GM12878 (cell line): ENCODE measurements around the gene SYNPR. TPM values are rescaled to one million over a fixed set of nuclear protein-coding genes. Genes with fewer than 3 reads are reported as not detected.

ENCODE experiments used
- ATAC-seq: fragments of 200-7000 bp; cut with Tn5 transposase; 3 replicates; pipeline ENCODE4 v1.9.1; 2020; ENCODE audit warnings: mild to moderate bottlenecking, moderate library complexity
- BruUV-seq: library from RNA; stranded (reverse); fragments of 400-500 nt; replicated peaks from 2 replicates; lab custom pipeline; 2021; lab: Mats Ljungman, UMichigan
- CTCF ChIA-PET: fragments of 300-600 bp; sonication (Branson Sonifier 250); formaldehyde crosslinking; extraction: SDS; loops from one replicate; lab custom pipeline; 2021; ENCODE audit warnings: inconsistent platforms; lab: Yijun Ruan, JAX
- POLR2A ChIA-PET: fragments of 350-600 bp; formaldehyde crosslinking; extraction: SDS; loops from one replicate; lab custom pipeline; 2021; ENCODE audit warnings: inconsistent platforms; lab: Charles Lee
- RAD21 ChIA-PET: fragments of 300-600 bp; sonication (Branson Sonifier 250); formaldehyde crosslinking; loops from one replicate; lab custom pipeline; 2023; ENCODE audit warnings: antibody characterized with exemption; ENCODE audit not compliant: unreplicated experiment; lab: Charles Lee
- SMC1A ChIA-PET: fragments of 300-600 bp; sonication (Branson Sonifier 250); formaldehyde crosslinking; loops from one replicate; lab custom pipeline; 2023; ENCODE audit not compliant: unreplicated experiment, uncharacterized antibody; lab: Charles Lee
- DNase-seq: peaks from one replicate; pipeline ENCODE4 v3.0.0-alpha.2; 2011; ENCODE audit warnings: low read depth, low spot score
- FAIRE-seq: peaks from 3 replicates; lab custom pipeline; 2011; peaks lifted over from hg19 to GRCh38; lab: Jason Lieb, UNC
- H2AFZ ChIP-seq: 2 replicates; pipeline ENCODE4 v1.6.0; 2011; ENCODE audit warnings: low read depth, low read length, control low read depth; ENCODE audit not compliant: control insufficient read depth
- H3K27ac ChIP-seq: 2 replicates; pipeline ENCODE4 v1.5.1; 2011; ENCODE audit warnings: control low read depth; ENCODE audit not compliant: control insufficient read depth, insufficient read depth
- H3K27me3 ChIP-seq, 2 experiments: replicated peaks in 1 of 2; 2 replicates each; pipeline versions ENCODE4 v1.6.0 to v1.6.1; 2011; ENCODE audit warnings: low read length in 1 of 2; ENCODE audit not compliant: control insufficient read depth in 2 of 2, insufficient read depth in 2 of 2
- H3K36me3 ChIP-seq, 2 experiments: 2 replicates each; pipeline ENCODE4 v1.5.1; 2011; ENCODE audit warnings: low read length in 1 of 2; ENCODE audit not compliant: control insufficient read depth in 2 of 2, insufficient read depth in 2 of 2
- H3K4me1 ChIP-seq: 2 replicates; pipeline ENCODE4 v1.6.1; 2011; ENCODE audit warnings: mild to moderate bottlenecking, low read length, moderate library complexity, mixed read lengths; ENCODE audit not compliant: control insufficient read depth, insufficient read depth
- H3K4me2 ChIP-seq: 2 replicates; pipeline ENCODE4 v1.6.0; 2011; ENCODE audit warnings: control low read depth; ENCODE audit not compliant: control insufficient read depth, insufficient read depth
- H3K4me3 ChIP-seq: fragments of 200-600 bp; sonication (generic); 2 replicates; pipeline ENCODE4 v1.5.1; 2016
- H3K79me2 ChIP-seq: 2 replicates; pipeline ENCODE4 v1.6.0; 2011; ENCODE audit warnings: low read length; ENCODE audit not compliant: control insufficient read depth, insufficient read depth
- H3K9ac ChIP-seq: 2 replicates; pipeline ENCODE4 v1.8.0; 2011; ENCODE audit warnings: low read length, control low read depth, mixed read lengths; ENCODE audit not compliant: control insufficient read depth, insufficient read depth
- H3K9me3 ChIP-seq: replicated peaks from 3 replicates; pipeline ENCODE4 v1.5.1; 2011; ENCODE audit warnings: mild to moderate bottlenecking, low read length; ENCODE audit not compliant: control insufficient read depth, insufficient read depth
- H4K20me1 ChIP-seq: 2 replicates; pipeline ENCODE4 v1.6.0; 2011; ENCODE audit not compliant: control insufficient read depth, insufficient read depth
- ATF2 ChIP-seq: IDR thresholded peaks from 2 replicates; pipeline ENCODE4 v1.6.1; 2012; ENCODE audit warnings: low read length, inconsistent platforms
- BCL3 ChIP-seq: IDR thresholded peaks from 2 replicates; pipeline ENCODE4 v1.6.1; 2011; ENCODE audit warnings: borderline replicate concordance, low read depth, mild to moderate bottlenecking, moderate library complexity, low read length; ENCODE audit not compliant: insufficient read depth, poor library complexity, severe bottlenecking
- CREB1 ChIP-seq: IDR thresholded peaks from 2 replicates; pipeline ENCODE4 v1.6.1; 2012; ENCODE audit warnings: low read depth, mild to moderate bottlenecking, inconsistent platforms
- IKZF2 ChIP-seq, 2 experiments: fragments of 450-650 bp; IDR thresholded peaks; 2 replicates each; pipeline ENCODE4 v1.6.1; 2017; ENCODE audit warnings: mild to moderate bottlenecking in 2 of 2, moderate library complexity in 2 of 2
- KAT2A ChIP-seq: conservative IDR thresholded peaks from 2 replicates; pipeline ENCODE4 v1.6.1; 2011; ENCODE audit warnings: low read depth, low read length; ENCODE audit not compliant: control insufficient read depth
- KDM1A ChIP-seq: fragments of 200-600 bp; sonication (generic); IDR thresholded peaks from 2 replicates; pipeline ENCODE4 v1.6.1; 2016; ENCODE audit warnings: borderline replicate concordance
- NR2C1 ChIP-seq: fragments of 450-650 bp; IDR thresholded peaks from 2 replicates; pipeline ENCODE4 v1.6.1; 2017; ENCODE audit warnings: antibody characterized with exemption, mild to moderate bottlenecking, moderate library complexity
- NR2F1 ChIP-seq: fragments of 450-650 bp; conservative IDR thresholded peaks from 2 replicates; pipeline ENCODE4 v1.6.1; 2017; ENCODE audit warnings: mild to moderate bottlenecking
- RAD21 ChIP-seq: IDR thresholded peaks from 2 replicates; pipeline ENCODE4 v1.6.1; 2011; ENCODE audit warnings: mild to moderate bottlenecking, low read depth, low read length, moderate library complexity; ENCODE audit not compliant: insufficient read depth
- REST ChIP-seq: IDR thresholded peaks from 2 replicates; pipeline ENCODE4 v1.6.1; 2012; ENCODE audit warnings: mild to moderate bottlenecking, low read depth, low read length
- RUNX3 ChIP-seq: IDR thresholded peaks from 2 replicates; pipeline ENCODE4 v1.6.1; 2012; ENCODE audit warnings: low read length, inconsistent platforms
- SMARCA5 ChIP-seq: fragments of 450-650 bp; IDR thresholded peaks from 2 replicates; pipeline ENCODE4 v1.6.1; 2017; ENCODE audit warnings: mild to moderate bottlenecking
- STAT1 ChIP-seq: fragments of 450-650 bp; conservative IDR thresholded peaks from 2 replicates; pipeline ENCODE4 v1.6.1; 2014; ENCODE audit warnings: antibody characterized with exemption, mild to moderate bottlenecking
- ZNF384 ChIP-seq: IDR thresholded peaks from 2 replicates; pipeline ENCODE4 v1.6.1; 2012; ENCODE audit warnings: low read depth, mild to moderate bottlenecking, low read length, improper control_type of control experiment, borderline replicate concordance
- WGBS: methylation state at CpG from one replicate; pipeline ENCODE4 v1.1.6; 2016; ENCODE audit warnings: low lambda C conversion rate; ENCODE audit not compliant: insufficient replicate concordance, insufficient coverage; ENCODE audit errors: missing lambda C conversion rate; 5-methylcytosine and 5-hydroxymethylcytosine counted together
- in situ Hi-C: fragments of 300-500 bp; cut with MboI; formaldehyde crosslinking; loops from 9 replicates; pipeline ENCODE4 v1.14.3; 2018; ENCODE audit warnings: mixed read lengths
- intact Hi-C: fragments of 100-400 bp; cut with micrococcal nuclease; formaldehyde crosslinking; loops from one replicate; pipeline ENCODE4 v1.14.2; 2022; ENCODE audit not compliant: unreplicated experiment
- polyA plus RNA-seq, 11 experiments: library from polyadenylated mRNA; depleted of rRNA in 4 of 11; unstranded in 6 of 11; stranded (reverse) in 5 of 11; fragments of >200 nt; fragmentation: Nextera tagmentation in 4 of 11; fragmentation: Illumina TruSeq in 1 of 11; extraction: Ambion mirVana in 4 of 11; extraction: Trizol in 1 of 11; gene quantifications; 1 replicate in 1 of 11; 2 replicates in 10 of 11; pipeline versions ENCODE4 v1.2.1 to v1.2.3, GENCODE V29; 2011 to 2016; ENCODE audit warnings: inconsistent platforms in 2 of 11, missing spikeins in 2 of 11, low read depth in 1 of 11
- total RNA-seq, 4 experiments: library from RNA; depleted of rRNA in 3 of 4; stranded (reverse); fragments of >200 nt in 3 of 4; fragmentation: Illumina TruSeq in 1 of 4; extraction: Trizol in 1 of 4; gene quantifications; 2 replicates each; pipeline versions ENCODE4 v1.2.1 to v1.2.3, GENCODE V29; 2013 to 2021

SYNPR gene
- total and polyA plus RNA-seq, 10 of the 15 experiments (the other 5 are each of a cell fraction or from before 2014, with no cell fraction given), result not detected

- no peak for ATAC-seq
- TF ChIP-seq ATF2 (no peak), SMARCA5 (no peak), STAT1 (no peak), RAD21 (no peak), BCL3 (no peak), REST (no peak), KDM1A (no peak), NR2C1 (no peak), NR2F1 (no peak), CREB1 (no peak), IKZF2 (IDR thresholded peaks at IDR 0.05) (no peak), RUNX3 (no peak), ZNF384 (no peak), KAT2A (no peak)
- TF ChIP-seq, all 136 proteins: peak for 0
- no TSS peak for BruUV-seq
- POLR2A ChIA-PET, result no interaction called here
- Histone ChIP-seq H2AFZ (no peak overlapping the region), H3K4me2 (no peak overlapping the region), H3K4me1 (no peaks in the 10 kb centered on the region), H3K79me2 (no peaks in the 10 kb centered on the region), H3K9me3 (no peaks in the 10 kb centered on the region), H3K27me3 (no peaks in the 10 kb centered on the region), H3K27ac (no peak overlapping the region), H4K20me1 (no peaks in the 10 kb centered on the region), H3K9ac (no peak overlapping the region), H3K4me3 (no peak overlapping the region), H3K36me3 (no peaks in the 10 kb centered on the region)
- no peak for DNase-seq
- intact Hi-C loops, result no loop called here
- CTCF ChIA-PET, result no interaction called here
- WGBS, result 21% methylated on average over 1 of the region's 1 CpG
- no peak for FAIRE-seq
- SMC1A ChIA-PET, result no interaction called here
- in situ Hi-C loops, result no loop called here
- RAD21 ChIA-PET, result no interaction called here
Measured at GRCh38 chr3:63585927-63586326, 307.8 kb downstream of the SYNPR start.
